Fibroblast of mammary gland (primary cell): ENCODE measurements around the gene CRYZL1.

Experiments
- DNase-seq: peaks from one replicate; pipeline ENCODE4 v3.0.0-alpha.2; 2010; ENCODE audit warnings: low read depth
- H3K4me3 ChIP-seq: 2 replicates; pipeline ENCODE4 v1.5.1; 2011; ENCODE audit warnings: low read depth, mild to moderate bottlenecking, low read length, moderate library complexity; ENCODE audit not compliant: control insufficient read depth
- CTCF ChIP-seq: conservative IDR thresholded peaks from 2 replicates; pipeline ENCODE4 v1.5.1; 2011; ENCODE audit warnings: low read depth, low read length, inconsistent platforms; ENCODE audit not compliant: control insufficient read depth, insufficient read depth

CRYZL1 gene

GRCh38 chr21:33663241-33663640 is 21.7 kb upstream of the CRYZL1 start:
- no peak overlapping the region for H3K4me3 ChIP-seq
- no peak for TF ChIP-seq CTCF
- DNase-seq: peak; percentile 41

GRCh38 chr21:33662046-33662445 is 20.5 kb upstream of the CRYZL1 start:
- DNase-seq: no peak
- no peak for TF ChIP-seq CTCF
- no peak overlapping the region for H3K4me3 ChIP-seq

- TF ChIP-seq CTCF: no peak
- peak; percentile 43 for DNase-seq
- no peak overlapping the region for H3K4me3 ChIP-seq
Observed at GRCh38 chr21:33661146-33661545, 19.6 kb upstream of the CRYZL1 start.

GRCh38 chr21:33660406-33660805 is 18.9 kb upstream of the CRYZL1 start:
- no peak for DNase-seq
- H3K4me3 ChIP-seq: no peak overlapping the region
- no peak for TF ChIP-seq CTCF

GRCh38 chr21:33659568-33659949 is 18.0 kb upstream of the CRYZL1 start:
- DNase-seq: no peak
- H3K4me3 ChIP-seq: no peak overlapping the region
- TF ChIP-seq CTCF: no peak

- H3K4me3 ChIP-seq: no peak overlapping the region
- TF ChIP-seq CTCF: no peak
- DNase-seq: no peak
Observed at GRCh38 chr21:33658919-33659567, 17.5 kb upstream of the CRYZL1 start.
